Adrenal gland (tissue), 5 donors: ENCODE results near the gene ZSWIM6.

ENCODE experiments used
- POLR2A ChIP-seq, 2 donors: fragments of 450-650 bp; IDR thresholded peaks; one replicate each; pipeline ENCODE4 v1.6.1; 2017; ENCODE audit warnings: antibody characterized with exemption in 2 of 2, mild to moderate bottlenecking in 2 of 2, moderate library complexity in 1 of 2
- TF ChIP-seq, protein P1 (sequence below), 6 experiments: fragments of 450-650 bp in 4 of 6; fragments of 200-600 bp in 2 of 6; sonication (generic) in 1 of 6; IDR thresholded peaks; 1 replicate in 5 of 6; 2 replicates in 1 of 6; pipeline versions ENCODE4 v1.5.1 to v1.8.0; 2016 to 2021; ENCODE audit warnings: antibody characterized with exemption in 6 of 6, mild to moderate bottlenecking in 2 of 6, moderate library complexity in 1 of 6
- donor health status: DM: no; HTN: no; CAD: no.

DNA sequence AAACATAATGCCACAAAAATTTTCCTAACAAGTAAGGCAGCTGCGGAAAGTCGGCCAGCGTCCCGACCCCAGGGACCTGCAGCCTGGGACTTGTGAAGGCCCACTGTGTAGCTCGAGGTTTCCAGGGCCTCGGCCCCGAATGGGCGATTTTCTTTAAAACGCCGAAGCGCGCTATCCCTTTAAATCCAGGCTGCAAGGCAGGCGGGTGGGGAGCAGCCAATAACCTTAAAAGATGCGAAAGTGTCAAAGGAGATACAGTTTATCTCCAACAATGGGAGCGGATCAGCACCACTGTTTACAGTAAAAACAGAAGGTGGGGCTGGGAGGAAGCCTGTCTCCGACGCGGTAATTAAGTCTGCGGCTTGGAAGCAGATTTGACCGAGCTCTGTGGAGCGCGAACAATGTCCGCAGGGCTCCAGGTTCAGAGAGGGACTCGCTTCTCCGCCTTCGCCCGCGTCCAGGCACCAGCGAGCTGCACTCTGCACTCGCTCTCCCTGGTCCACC is 1.7 kb upstream of the ZSWIM6 start:
- TF ChIP-seq, protein P1, sequence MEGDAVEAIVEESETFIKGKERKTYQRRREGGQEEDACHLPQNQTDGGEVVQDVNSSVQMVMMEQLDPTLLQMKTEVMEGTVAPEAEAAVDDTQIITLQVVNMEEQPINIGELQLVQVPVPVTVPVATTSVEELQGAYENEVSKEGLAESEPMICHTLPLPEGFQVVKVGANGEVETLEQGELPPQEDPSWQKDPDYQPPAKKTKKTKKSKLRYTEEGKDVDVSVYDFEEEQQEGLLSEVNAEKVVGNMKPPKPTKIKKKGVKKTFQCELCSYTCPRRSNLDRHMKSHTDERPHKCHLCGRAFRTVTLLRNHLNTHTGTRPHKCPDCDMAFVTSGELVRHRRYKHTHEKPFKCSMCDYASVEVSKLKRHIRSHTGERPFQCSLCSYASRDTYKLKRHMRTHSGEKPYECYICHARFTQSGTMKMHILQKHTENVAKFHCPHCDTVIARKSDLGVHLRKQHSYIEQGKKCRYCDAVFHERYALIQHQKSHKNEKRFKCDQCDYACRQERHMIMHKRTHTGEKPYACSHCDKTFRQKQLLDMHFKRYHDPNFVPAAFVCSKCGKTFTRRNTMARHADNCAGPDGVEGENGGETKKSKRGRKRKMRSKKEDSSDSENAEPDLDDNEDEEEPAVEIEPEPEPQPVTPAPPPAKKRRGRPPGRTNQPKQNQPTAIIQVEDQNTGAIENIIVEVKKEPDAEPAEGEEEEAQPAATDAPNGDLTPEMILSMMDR (IDR thresholded peaks at IDR 0.05): no peak
- TF ChIP-seq POLR2A (IDR thresholded peaks at IDR 0.05): no peak
